Karpas-422 (cell line): Measurements from ENCODE around the gene FAM227B. TPM values are rescaled to one million over a fixed set of nuclear protein-coding genes. Genes with fewer than 3 reads are reported as not detected.
A peak's percentile ranks its signal among the peaks of the same experiment; 100 is the strongest.
"Not testable (repeated sequence)": the region's sequence is repeated elsewhere in the genome, so short reads cannot be mapped to it uniquely, and the experiment has no call there.

Experiments
- DNase-seq: peaks from one replicate; pipeline ENCODE4 v3.0.0-alpha.2; 2015
- H2AFZ ChIP-seq: fragments of 200-600 bp; sonication (generic); 2 replicates; pipeline ENCODE4 v1.6.1; 2014; ENCODE audit warnings: antibody characterized with exemption, low read length, mixed read lengths
- H3K27ac ChIP-seq: fragments of 200-600 bp; sonication (generic); 2 replicates; pipeline ENCODE4 v1.5.1; 2014; ENCODE audit warnings: mild to moderate bottlenecking, low read length, moderate library complexity
- H3K27me3 ChIP-seq: fragments of 200-600 bp; sonication (generic); 2 replicates; pipeline ENCODE4 v1.6.1; 2014; ENCODE audit warnings: low read length, mixed read lengths
- H3K36me3 ChIP-seq: fragments of 200-600 bp; sonication (generic); 2 replicates; pipeline ENCODE4 v1.6.1; 2014; ENCODE audit warnings: low read length, mixed read lengths; ENCODE audit not compliant: insufficient read depth
- H3K4me1 ChIP-seq: fragments of 200-600 bp; sonication (generic); 2 replicates; pipeline ENCODE4 v1.6.1; 2014; ENCODE audit warnings: mild to moderate bottlenecking, low read length, mixed read lengths
- H3K4me2 ChIP-seq: fragments of 200-600 bp; sonication (generic); 2 replicates; pipeline ENCODE4 v1.6.1; 2014; ENCODE audit warnings: low read length, low read depth, mild to moderate bottlenecking; ENCODE audit not compliant: poor library complexity, severe bottlenecking
- H3K4me3 ChIP-seq: fragments of 200-600 bp; sonication (generic); 2 replicates; pipeline ENCODE4 v1.5.1; 2014; ENCODE audit warnings: mild to moderate bottlenecking, antibody characterized with exemption, low read length, mixed read lengths
- H3K79me2 ChIP-seq: fragments of 200-600 bp; sonication (generic); 2 replicates; pipeline ENCODE4 v1.6.1; 2014; ENCODE audit warnings: mild to moderate bottlenecking, low read length, mixed read lengths
- H3K9ac ChIP-seq: fragments of 200-600 bp; sonication (generic); 2 replicates; pipeline ENCODE4 v1.6.0; 2014; ENCODE audit warnings: low read length
- H3K9me2 ChIP-seq: fragments of 200-600 bp; sonication (generic), shearing (Covaris generic); replicated peaks from 2 replicates; pipeline ENCODE4 v1.6.0; 2014; ENCODE audit warnings: mild to moderate bottlenecking, low read length, moderate library complexity; ENCODE audit not compliant: insufficient read depth
- H3K9me3 ChIP-seq: fragments of 300-700, 200-600 bp; sonication (generic); 2 replicates; pipeline ENCODE4 v1.6.1; 2014; ENCODE audit warnings: low read length, mixed read lengths
- H4K20me1 ChIP-seq: fragments of 200-600 bp; sonication (generic); 2 replicates; pipeline ENCODE4 v1.6.1; 2014; ENCODE audit warnings: mild to moderate bottlenecking, antibody characterized with exemption, low read length, low read depth; ENCODE audit not compliant: insufficient read depth
- total RNA-seq: library from RNA; depleted of rRNA; stranded (reverse); fragments of >200 nt; shearing (Covaris generic); gene quantifications from 2 replicates; pipeline ENCODE4 v1.2.3, GENCODE V29; 2014; ENCODE audit warnings: low replicate concordance

The FAM227B gene
- total RNA-seq, 1 experiment from 2014 or later, result 4.4 TPM

DNA sequence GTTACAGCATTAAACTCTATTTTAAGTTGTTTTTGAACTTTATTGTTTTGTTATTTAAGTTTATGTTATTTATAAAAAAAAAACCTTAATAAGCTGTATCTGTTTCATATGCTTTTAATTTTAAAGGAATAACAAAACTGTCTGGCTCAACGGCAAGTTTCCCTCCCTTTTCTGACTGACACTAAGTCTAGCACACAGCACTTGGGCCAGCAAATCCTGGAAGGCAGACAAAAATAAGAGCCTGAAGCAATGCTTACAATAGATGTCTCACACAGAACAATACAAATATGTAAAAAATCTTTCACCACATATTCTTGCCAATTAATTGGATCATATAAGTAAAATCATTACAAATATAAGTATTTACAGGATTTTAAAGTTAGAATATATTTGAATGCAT, 135.2 kb downstream of the FAM227B start:
- H3K9ac ChIP-seq, H3K9me2 ChIP-seq, H3K36me3 ChIP-seq, H4K20me1 ChIP-seq, H2AFZ ChIP-seq, H3K27ac ChIP-seq, H3K79me2 ChIP-seq, H3K9me3 ChIP-seq, DNase-seq, H3K27me3 ChIP-seq, H3K4me1 ChIP-seq, H3K4me2 ChIP-seq, H3K4me3 ChIP-seq: not testable (repeated sequence)

DNA sequence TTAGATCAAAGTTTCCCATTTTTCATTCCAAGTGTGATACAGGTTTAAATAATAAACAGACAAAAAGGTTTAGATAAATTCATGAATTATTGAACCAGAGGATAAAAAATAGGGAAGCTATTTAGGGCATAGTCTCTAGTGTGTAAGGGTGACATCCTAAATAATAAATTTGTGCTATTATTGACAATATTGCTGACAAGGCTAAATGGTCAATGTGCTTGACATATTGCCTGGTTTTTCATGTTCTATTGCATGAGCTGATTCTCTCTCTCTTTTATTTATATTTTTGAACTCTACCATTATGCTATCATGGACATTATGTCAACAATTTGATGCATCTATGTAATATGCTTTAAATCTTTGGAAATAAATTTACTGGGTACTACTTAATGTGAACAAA, 141.6 kb downstream of the FAM227B start:
- not testable (repeated sequence) for H4K20me1 ChIP-seq, H3K4me3 ChIP-seq, H3K9me2 ChIP-seq, H2AFZ ChIP-seq, DNase-seq, H3K27ac ChIP-seq, H3K27me3 ChIP-seq, H3K4me1 ChIP-seq, H3K4me2 ChIP-seq, H3K9me3 ChIP-seq, H3K9ac ChIP-seq, H3K36me3 ChIP-seq, H3K79me2 ChIP-seq

DNA sequence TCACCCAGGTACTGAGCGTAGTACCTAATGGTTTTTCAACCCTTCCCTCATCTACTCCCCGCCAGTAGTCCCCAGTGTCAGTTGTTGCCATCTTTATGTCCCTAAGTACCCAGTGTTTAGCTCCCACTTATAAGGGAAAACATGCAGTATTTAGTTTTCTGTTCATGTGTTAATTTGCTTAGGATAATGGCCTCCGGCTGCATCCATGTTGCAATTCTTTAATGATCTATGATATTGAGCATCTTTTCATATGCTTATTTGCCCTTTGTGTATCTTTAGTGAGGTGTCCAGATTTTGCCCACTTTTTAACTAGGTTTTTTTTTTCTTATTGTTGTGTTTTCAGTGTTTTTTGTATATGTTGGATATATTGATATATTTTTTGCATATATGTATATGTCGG, 142.6 kb downstream of the FAM227B start:
- H2AFZ ChIP-seq, H3K4me1 ChIP-seq, H3K4me2 ChIP-seq, H3K27ac ChIP-seq, H3K9ac ChIP-seq, DNase-seq, H3K9me2 ChIP-seq, H3K27me3 ChIP-seq, H3K9me3 ChIP-seq, H3K4me3 ChIP-seq, H4K20me1 ChIP-seq, H3K36me3 ChIP-seq, H3K79me2 ChIP-seq: not testable (repeated sequence)

DNA sequence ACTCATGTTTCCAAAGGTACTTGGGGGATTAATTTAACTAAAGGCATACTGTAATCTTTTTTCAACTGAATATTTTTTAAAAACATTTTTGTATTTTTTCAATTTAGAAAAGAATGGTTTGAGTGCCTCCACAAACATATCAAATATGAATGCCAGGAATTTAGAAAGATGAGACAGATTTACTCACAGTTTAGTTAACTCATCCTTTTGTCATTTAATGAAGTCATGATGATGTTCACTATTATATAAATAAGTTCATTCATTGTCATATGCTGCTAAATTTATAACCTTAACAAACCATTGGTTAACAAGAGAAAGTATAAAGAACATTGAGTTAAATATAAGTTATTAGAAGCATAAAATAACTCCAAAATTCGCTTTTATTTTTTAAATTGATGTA, 147.6 kb downstream of the FAM227B start:
- H3K4me3 ChIP-seq, result no peak overlapping the region
- H3K36me3 ChIP-seq, result no peaks in the 10 kb centered on the region
- no peak overlapping the region for H3K27ac ChIP-seq
- H2AFZ ChIP-seq, result no peak overlapping the region
- no peaks in the 10 kb centered on the region for H3K4me1 ChIP-seq
- H3K27me3 ChIP-seq, result 0 out of 2 replicates have a peak, but pooled peaks cover 3% of the 10 kb centered on the region
- no peaks in the 10 kb centered on the region for H3K9me2 ChIP-seq
- no peaks in the 10 kb centered on the region for H3K79me2 ChIP-seq
- H3K9ac ChIP-seq, result no peak overlapping the region
- DNase-seq, result no peak
- H4K20me1 ChIP-seq, result no peaks in the 10 kb centered on the region
- H3K9me3 ChIP-seq, result no peaks in the 10 kb centered on the region
- no peak overlapping the region for H3K4me2 ChIP-seq

DNA sequence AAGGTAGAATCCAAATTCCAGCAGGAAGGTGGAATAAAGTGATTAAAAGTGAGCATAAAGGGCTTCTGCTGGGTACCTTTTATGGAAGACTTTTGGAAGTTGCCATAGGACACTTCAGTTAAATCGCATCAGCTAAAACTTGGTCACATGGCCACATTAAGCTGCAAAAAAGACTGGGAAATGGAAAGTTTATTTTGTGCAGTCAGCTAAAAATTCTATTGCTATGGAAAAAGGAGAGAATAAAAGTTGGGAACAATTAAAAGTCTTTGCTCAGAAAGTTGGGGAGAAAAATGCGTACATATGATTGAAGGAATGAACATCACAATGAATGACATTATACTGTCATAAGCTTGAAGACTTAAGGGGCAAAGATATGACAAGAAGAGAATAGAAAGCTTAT, 148.3 kb downstream of the FAM227B start:
- Histone ChIP-seq H3K9me3 (no peaks in the 10 kb centered on the region), H3K27ac (no peak overlapping the region), H3K36me3 (no peaks in the 10 kb centered on the region), H3K9ac (no peak overlapping the region), H3K4me2 (no peak overlapping the region), H4K20me1 (no peaks in the 10 kb centered on the region), H3K9me2 (no peaks in the 10 kb centered on the region), H3K4me3 (no peak overlapping the region), H3K4me1 (no peaks in the 10 kb centered on the region), H3K27me3 (0 out of 2 replicates have a peak, but pooled peaks cover 3% of the 10 kb centered on the region), H3K79me2 (no peaks in the 10 kb centered on the region), H2AFZ (no peak overlapping the region)
- no peak for DNase-seq

DNA sequence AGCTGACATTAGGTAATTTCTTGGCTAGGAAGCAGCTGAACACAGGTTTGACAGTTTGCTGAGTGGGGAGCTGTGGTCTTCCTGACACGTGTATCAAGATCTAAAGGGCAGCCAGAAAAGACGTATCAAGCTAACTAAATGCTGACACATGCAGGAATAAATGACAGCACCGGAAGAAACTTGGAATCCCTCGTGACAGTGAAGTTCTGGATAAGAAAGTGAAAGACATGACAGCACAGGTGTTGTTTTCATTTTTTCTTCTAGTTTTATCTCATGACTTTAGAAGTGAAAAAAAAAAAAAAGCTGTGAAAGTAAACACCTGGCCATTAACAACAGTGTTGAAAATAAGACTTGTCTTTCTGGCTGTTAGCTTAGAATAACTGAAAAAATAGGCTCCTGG, 148.9 kb downstream of the FAM227B start:
- Histone ChIP-seq H3K4me1 (no peaks in the 10 kb centered on the region), H3K9ac (no peak overlapping the region), H3K79me2 (no peaks in the 10 kb centered on the region), H3K9me3 (no peaks in the 10 kb centered on the region), H3K4me2 (no peak overlapping the region), H3K27me3 (0 out of 2 replicates have a peak, but pooled peaks cover 3% of the 10 kb centered on the region), H3K4me3 (no peak overlapping the region), H2AFZ (no peak overlapping the region), H4K20me1 (no peaks in the 10 kb centered on the region), H3K27ac (no peak overlapping the region), H3K9me2 (no peaks in the 10 kb centered on the region), H3K36me3 (no peaks in the 10 kb centered on the region)
- no peak for DNase-seq

DNA sequence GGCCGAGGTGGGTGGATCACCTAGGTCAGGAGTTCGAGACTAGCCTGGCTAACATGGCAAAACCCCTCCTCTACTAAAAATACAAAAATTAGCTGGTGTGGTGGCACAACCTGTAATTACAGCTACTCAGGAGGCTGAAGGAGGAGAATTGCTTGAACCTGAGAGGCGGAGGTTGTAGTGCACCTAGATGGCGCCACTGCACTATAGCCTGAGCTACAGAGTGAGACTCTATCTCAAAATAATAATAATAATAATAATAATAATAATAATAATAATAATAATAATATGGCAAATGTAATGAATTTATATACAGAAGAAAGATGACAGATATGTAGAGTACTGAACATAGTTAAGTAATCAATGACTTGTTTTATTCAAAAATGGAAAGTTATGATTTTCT, 149.4 kb downstream of the FAM227B start:
- not testable (repeated sequence) for H3K4me3 ChIP-seq, H3K79me2 ChIP-seq, H3K27ac ChIP-seq, H2AFZ ChIP-seq, H3K9me3 ChIP-seq, H3K36me3 ChIP-seq, H3K9me2 ChIP-seq, H3K27me3 ChIP-seq, H3K9ac ChIP-seq, H4K20me1 ChIP-seq, H3K4me2 ChIP-seq, H3K4me1 ChIP-seq
- DNase-seq, result peak; percentile 65

DNA sequence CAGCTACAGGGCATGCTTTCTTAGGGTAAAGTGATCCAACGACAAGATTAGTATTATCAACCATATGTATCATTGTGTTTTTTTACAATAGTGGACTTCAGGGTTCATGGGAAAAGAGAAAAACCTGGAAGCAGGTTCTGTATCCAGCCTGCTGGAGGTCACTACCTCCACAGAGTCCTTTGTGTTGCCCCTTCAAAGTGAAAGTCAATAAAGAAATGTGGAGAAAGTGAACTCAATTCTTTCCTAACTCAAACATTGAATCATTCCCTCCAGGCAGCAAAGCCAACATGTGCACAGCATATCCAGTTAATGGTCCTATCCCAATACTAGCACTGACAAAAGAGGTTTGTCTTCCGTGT, 152.2 kb downstream of the FAM227B start:
- no peak overlapping the region for H3K4me2 ChIP-seq
- no peaks in the 10 kb centered on the region for H3K79me2 ChIP-seq
- H3K36me3 ChIP-seq, result no peaks in the 10 kb centered on the region
- H3K9ac ChIP-seq, result no peak overlapping the region
- no peaks in the 10 kb centered on the region for H3K9me3 ChIP-seq
- H3K4me3 ChIP-seq, result no peak overlapping the region
- no peak for DNase-seq
- no peaks in the 10 kb centered on the region for H4K20me1 ChIP-seq
- H3K27me3 ChIP-seq, result 0 out of 2 replicates have a peak, but pooled peaks cover 3% of the 10 kb centered on the region
- H2AFZ ChIP-seq, result no peak overlapping the region
- H3K27ac ChIP-seq, result no peak overlapping the region
- no peaks in the 10 kb centered on the region for H3K9me2 ChIP-seq
- H3K4me1 ChIP-seq, result no peaks in the 10 kb centered on the region
